ENCODE results near the gene DIS3L2. TPM values are rescaled to one million over a fixed set of nuclear protein-coding genes. Genes with fewer than 3 reads are reported as not detected.

DIS3L2 gene
- total RNA-seq, 4 donors from 2014 or later: 12.8 to 27.3 (median 16.8) TPM

- H3K36me3 ChIP-seq: no peaks in the 10 kb centered on the region
- no peaks in the 10 kb centered on the region for H3K9me3 ChIP-seq
- no peak overlapping the region for H3K4me3 ChIP-seq
- TF ChIP-seq POLR2A (IDR thresholded peaks at IDR 0.05): no peak
- TF ChIP-seq, protein P1, sequence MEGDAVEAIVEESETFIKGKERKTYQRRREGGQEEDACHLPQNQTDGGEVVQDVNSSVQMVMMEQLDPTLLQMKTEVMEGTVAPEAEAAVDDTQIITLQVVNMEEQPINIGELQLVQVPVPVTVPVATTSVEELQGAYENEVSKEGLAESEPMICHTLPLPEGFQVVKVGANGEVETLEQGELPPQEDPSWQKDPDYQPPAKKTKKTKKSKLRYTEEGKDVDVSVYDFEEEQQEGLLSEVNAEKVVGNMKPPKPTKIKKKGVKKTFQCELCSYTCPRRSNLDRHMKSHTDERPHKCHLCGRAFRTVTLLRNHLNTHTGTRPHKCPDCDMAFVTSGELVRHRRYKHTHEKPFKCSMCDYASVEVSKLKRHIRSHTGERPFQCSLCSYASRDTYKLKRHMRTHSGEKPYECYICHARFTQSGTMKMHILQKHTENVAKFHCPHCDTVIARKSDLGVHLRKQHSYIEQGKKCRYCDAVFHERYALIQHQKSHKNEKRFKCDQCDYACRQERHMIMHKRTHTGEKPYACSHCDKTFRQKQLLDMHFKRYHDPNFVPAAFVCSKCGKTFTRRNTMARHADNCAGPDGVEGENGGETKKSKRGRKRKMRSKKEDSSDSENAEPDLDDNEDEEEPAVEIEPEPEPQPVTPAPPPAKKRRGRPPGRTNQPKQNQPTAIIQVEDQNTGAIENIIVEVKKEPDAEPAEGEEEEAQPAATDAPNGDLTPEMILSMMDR (IDR thresholded peaks at IDR 0.05 in 4 of 5, conservative IDR thresholded peaks at IDR 0.05 in 1 of 5): no peak
- ATAC-seq (no peak), DNase-seq (no peak)
- H3K27ac ChIP-seq: no peak overlapping the region
- in situ Hi-C loops (cut with MboI; ENCODE audit: low sequenced_read_pairs in 4 of 4): no loop called here
- intact Hi-C loops (cut with DNase I; ENCODE audit: low total_unique reads): no loop called here
- H3K27me3 ChIP-seq: no peaks in the 10 kb centered on the region
- no peaks in the 10 kb centered on the region for H3K4me1 ChIP-seq
Measured at GRCh38 chr2:231934441-231935206, 26.9 kb upstream of the DIS3L2 start.

GRCh38 chr2:231935207-231935524, 26.3 kb upstream of the DIS3L2 start:
- Histone ChIP-seq H3K4me3 (no peak overlapping the region), H3K36me3 (no peaks in the 10 kb centered on the region), H3K27me3 (no peaks in the 10 kb centered on the region), H3K9me3 (no peaks in the 10 kb centered on the region), H3K4me1 (no peaks in the 10 kb centered on the region), H3K27ac (no peak overlapping the region)
- ATAC-seq: no peak
- intact Hi-C loops (cut with DNase I; ENCODE audit: low total_unique reads) (no loop called here), in situ Hi-C loops (cut with MboI; ENCODE audit: low sequenced_read_pairs in 4 of 4) (no loop called here)
- DNase-seq: no peak
- TF ChIP-seq POLR2A (IDR thresholded peaks at IDR 0.05): no peak
- TF ChIP-seq, protein P1 (IDR thresholded peaks at IDR 0.05 in 4 of 5, conservative IDR thresholded peaks at IDR 0.05 in 1 of 5): no peak

- in situ Hi-C loops (cut with MboI; ENCODE audit: low sequenced_read_pairs in 4 of 4) (no loop called here), intact Hi-C loops (cut with DNase I; ENCODE audit: low total_unique reads) (no loop called here)
Measured at GRCh38 chr2:231935815-231936214, 25.7 kb upstream of the DIS3L2 start.

GRCh38 chr2:231936491-231936890, 25.0 kb upstream of the DIS3L2 start:
- Histone ChIP-seq H3K27ac (no peak overlapping the region), H3K9me3 (no peaks in the 10 kb centered on the region), H3K4me3 (no peak overlapping the region), H3K36me3 (no peaks in the 10 kb centered on the region), H3K4me1 (no peaks in the 10 kb centered on the region), H3K27me3 (no peaks in the 10 kb centered on the region)
- intact Hi-C loops (cut with DNase I; ENCODE audit: low total_unique reads) (no loop called here), in situ Hi-C loops (cut with MboI; ENCODE audit: low sequenced_read_pairs in 4 of 4) (no loop called here)
- DNase-seq (no peak), ATAC-seq (no peak)
- no peak for TF ChIP-seq POLR2A (IDR thresholded peaks at IDR 0.05)
- TF ChIP-seq, protein P1 (IDR thresholded peaks at IDR 0.05 in 4 of 5, conservative IDR thresholded peaks at IDR 0.05 in 1 of 5): no peak

More at GRCh38 chr2:231935815-231936214, 25.7 kb upstream of the DIS3L2 start:
- Histone ChIP-seq H3K9me3 (no peaks in the 10 kb centered on the region), H3K27me3 (no peaks in the 10 kb centered on the region), H3K27ac (no peak overlapping the region), H3K4me3 (no peak overlapping the region), H3K36me3 (no peaks in the 10 kb centered on the region), H3K4me1 (no peaks in the 10 kb centered on the region)
- TF ChIP-seq POLR2A (IDR thresholded peaks at IDR 0.05): no peak
- TF ChIP-seq, protein P1 (IDR thresholded peaks at IDR 0.05 in 4 of 5, conservative IDR thresholded peaks at IDR 0.05 in 1 of 5): no peak
- DNase-seq (no peak), ATAC-seq (no peak)

DNA sequence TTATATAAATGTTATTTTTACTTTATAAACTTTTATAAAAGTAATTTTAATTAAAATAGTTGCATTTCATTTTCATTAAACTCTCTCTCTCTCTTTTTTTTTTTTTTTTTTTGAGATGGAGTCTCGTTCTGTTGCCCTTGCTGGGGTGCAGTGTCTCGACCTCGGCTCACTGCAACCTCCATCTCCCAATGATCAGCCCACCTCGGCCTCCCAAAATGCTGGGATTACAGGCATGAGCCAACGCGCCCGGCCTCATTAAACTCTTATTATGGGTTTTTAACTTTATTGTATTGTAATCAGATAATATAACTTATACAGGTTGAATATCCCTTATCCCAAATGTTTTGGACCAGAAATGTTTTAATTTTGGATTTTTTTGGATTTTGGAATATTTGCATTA, 24.5 kb upstream of the DIS3L2 start:
- Histone ChIP-seq H3K4me3 (no peak overlapping the region), H3K27me3 (no peaks in the 10 kb centered on the region), H3K36me3 (no peaks in the 10 kb centered on the region), H3K4me1 (no peaks in the 10 kb centered on the region), H3K27ac (no peak overlapping the region), H3K9me3 (no peaks in the 10 kb centered on the region)
- intact Hi-C loops (cut with DNase I; ENCODE audit: low total_unique reads) (no loop called here), in situ Hi-C loops (cut with MboI; ENCODE audit: low sequenced_read_pairs in 4 of 4) (no loop called here)
- no peak for DNase-seq
- ATAC-seq: no peak
- TF ChIP-seq, protein P1 (IDR thresholded peaks at IDR 0.05 in 4 of 5, conservative IDR thresholded peaks at IDR 0.05 in 1 of 5): no peak
- TF ChIP-seq POLR2A (IDR thresholded peaks at IDR 0.05): no peak

Data from gastrocnemius medialis (tissue), 4 donors.